WERI-Rb-1 (cell line): ENCODE measurements around the gene CFAP57.

Source experiments
- DNase-seq: peaks from one replicate; pipeline ENCODE4 v3.0.0-alpha.2; 2020
- H3K27ac ChIP-seq: fragments of 250-450 bp; sonication (Bioruptor Pico); 2 replicates; pipeline ENCODE4 v1.5.1; 2020; ENCODE audit warnings: mild to moderate bottlenecking, moderate library complexity
- H3K27me3 ChIP-seq: fragments of 250-450 bp; sonication (Bioruptor Pico); 2 replicates; pipeline ENCODE4 v1.5.1; 2021; ENCODE audit warnings: mild to moderate bottlenecking, low read depth, moderate library complexity; ENCODE audit not compliant: insufficient read depth, severe bottlenecking
- H3K36me3 ChIP-seq: fragments of 250-450 bp; sonication (Bioruptor Pico); 2 replicates; pipeline ENCODE4 v1.5.1; 2020; ENCODE audit warnings: mild to moderate bottlenecking, moderate library complexity
- H3K4me3 ChIP-seq: 2 replicates; pipeline ENCODE4 v1.5.1; 2011; ENCODE audit warnings: low read depth, mild to moderate bottlenecking, control low read depth, low read length
- H3K9me3 ChIP-seq: fragments of 250-450 bp; sonication (Bioruptor Pico); 2 replicates; pipeline ENCODE4 v1.5.1; 2021; ENCODE audit warnings: mild to moderate bottlenecking, moderate library complexity; ENCODE audit not compliant: severe bottlenecking
- TF ChIP-seq, protein P1 (sequence below): IDR thresholded peaks from 2 replicates; pipeline ENCODE4 v1.5.1; 2011; ENCODE audit warnings: low read depth, mild to moderate bottlenecking, control low read depth, inconsistent platforms, low read length

CFAP57 gene

DNA sequence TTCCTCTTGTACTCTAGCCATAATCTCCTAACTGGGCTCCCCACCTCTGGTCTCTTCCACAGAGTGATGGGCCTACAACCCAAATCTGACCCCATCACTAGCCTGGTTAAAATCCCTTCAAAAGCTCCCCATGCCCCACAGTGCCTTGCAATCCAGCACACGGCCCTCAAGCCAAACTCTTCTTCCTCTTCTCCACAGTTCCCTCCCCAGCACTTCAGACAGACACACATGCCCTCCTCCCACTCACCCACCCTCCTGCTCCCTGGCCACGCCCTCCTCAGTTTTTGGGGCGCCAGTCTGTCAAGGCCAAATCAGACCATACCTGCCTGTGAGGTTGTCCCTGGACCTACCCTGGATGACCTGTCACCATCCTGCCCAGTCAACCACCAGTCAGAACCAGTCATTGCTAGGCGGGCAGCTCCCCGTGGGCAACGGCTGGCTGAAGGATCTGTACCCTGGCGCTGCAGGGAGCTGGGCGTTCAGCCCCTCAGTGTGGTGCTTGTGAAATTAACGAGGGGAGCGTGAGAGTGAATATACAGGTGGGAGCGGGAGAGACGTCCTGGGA is 112.5 kb downstream of the CFAP57 start:
- H3K9me3 ChIP-seq: no peaks in the 10 kb centered on the region
- H3K36me3 ChIP-seq: no peaks in the 10 kb centered on the region
- TF ChIP-seq, protein P1, sequence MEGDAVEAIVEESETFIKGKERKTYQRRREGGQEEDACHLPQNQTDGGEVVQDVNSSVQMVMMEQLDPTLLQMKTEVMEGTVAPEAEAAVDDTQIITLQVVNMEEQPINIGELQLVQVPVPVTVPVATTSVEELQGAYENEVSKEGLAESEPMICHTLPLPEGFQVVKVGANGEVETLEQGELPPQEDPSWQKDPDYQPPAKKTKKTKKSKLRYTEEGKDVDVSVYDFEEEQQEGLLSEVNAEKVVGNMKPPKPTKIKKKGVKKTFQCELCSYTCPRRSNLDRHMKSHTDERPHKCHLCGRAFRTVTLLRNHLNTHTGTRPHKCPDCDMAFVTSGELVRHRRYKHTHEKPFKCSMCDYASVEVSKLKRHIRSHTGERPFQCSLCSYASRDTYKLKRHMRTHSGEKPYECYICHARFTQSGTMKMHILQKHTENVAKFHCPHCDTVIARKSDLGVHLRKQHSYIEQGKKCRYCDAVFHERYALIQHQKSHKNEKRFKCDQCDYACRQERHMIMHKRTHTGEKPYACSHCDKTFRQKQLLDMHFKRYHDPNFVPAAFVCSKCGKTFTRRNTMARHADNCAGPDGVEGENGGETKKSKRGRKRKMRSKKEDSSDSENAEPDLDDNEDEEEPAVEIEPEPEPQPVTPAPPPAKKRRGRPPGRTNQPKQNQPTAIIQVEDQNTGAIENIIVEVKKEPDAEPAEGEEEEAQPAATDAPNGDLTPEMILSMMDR: no peak
- no peaks in the 10 kb centered on the region for H3K27me3 ChIP-seq
- no peak overlapping the region for H3K4me3 ChIP-seq
- no peak overlapping the region for H3K27ac ChIP-seq
- DNase-seq: no peak

DNA sequence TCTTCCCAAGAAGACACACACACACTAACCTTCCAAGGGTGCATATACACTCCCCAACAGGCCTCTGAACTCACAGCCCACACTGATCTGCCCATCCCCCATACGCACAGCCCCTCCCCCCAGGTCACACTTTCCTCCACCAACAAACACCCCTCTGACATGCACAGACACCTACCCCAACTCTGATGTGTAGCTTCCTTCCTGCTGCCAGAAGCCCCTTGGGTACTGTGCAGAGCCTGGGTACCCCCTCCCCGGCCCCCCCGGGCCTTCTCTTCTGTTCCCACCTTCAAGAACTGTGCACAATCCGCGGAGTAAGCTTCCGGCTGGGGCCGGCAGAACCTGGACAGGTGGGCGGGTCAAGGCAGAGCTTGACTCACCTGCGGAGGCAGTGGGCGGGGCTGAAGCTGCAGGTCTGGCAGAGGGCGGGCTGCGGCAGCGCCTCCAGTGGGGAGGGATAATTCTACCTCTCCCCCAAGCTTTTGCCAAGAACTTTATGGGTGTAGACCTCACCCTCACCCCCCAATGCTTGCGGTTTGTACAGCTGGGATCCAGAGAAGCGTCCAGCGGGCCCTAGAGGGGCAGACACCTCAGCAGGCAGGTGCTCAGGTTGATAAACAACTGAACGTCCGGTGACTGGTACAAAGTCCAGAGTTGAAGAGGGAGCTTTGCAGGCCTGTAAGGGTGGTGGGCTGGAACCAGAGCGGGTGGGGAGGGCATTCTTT is 113.3 kb downstream of the CFAP57 start, which contains the start of gene C1orf210:
Gene C1orf210 (minus strand): TSS at position 313 of the 722 bp plus-strand sequence. CDS start 2,311 bp downstream, outside the sequence.
- TF ChIP-seq, protein P1: no peak
- H3K27ac ChIP-seq: no peak within 1 kb of the TSS
- H3K27me3 ChIP-seq: no peaks in the 10 kb centered on the region
- no peaks in the 10 kb centered on the region for H3K9me3 ChIP-seq
- DNase-seq: no peak
- no peak within 1 kb of the TSS for H3K4me3 ChIP-seq
- no peaks in the 10 kb centered on the region for H3K36me3 ChIP-seq

DNA sequence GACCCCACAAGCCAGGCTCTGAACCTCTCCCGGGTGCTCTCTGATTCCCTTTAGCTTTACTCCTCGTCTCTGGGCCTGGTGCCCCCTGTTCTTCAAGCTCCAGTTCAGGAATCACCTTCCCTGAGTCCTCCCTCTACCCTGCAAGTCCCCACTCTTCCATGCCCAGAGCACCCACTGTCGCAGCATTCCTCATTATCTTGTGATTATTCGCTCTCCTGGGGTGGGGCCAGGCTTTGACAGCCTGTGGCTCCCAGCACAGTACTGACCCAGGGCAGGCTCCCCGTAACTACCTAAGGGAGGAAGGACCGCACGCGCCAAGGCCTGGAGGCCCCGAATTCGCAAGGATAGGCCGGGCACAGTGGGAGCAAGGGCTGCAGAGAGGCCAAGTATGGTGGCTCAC is 114.0 kb downstream of the CFAP57 start:
- no peaks in the 10 kb centered on the region for H3K9me3 ChIP-seq
- no peak overlapping the region for H3K27ac ChIP-seq
- H3K36me3 ChIP-seq: no peaks in the 10 kb centered on the region
- H3K27me3 ChIP-seq: no peaks in the 10 kb centered on the region
- no peak for DNase-seq
- TF ChIP-seq, protein P1: no peak
- H3K4me3 ChIP-seq: no peak overlapping the region

DNA sequence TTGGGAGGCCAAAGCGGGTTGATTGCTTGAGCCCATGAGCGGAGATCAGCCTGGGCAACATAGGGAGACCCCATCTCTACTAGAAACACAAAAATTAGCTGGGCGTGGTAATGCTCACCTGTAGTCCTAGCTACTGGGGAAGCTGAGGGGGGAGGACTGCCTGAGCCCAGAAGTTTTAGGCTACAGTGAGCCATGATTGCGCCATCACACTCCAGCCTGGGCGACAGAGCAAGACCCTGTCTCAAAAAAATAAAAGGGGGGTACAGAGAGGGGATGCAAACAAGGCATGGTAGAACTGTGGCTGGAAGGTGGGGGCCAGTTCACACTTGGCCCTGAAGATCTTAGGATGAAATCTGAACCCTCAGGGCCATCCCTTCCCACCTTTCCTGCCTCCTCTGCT is 114.4 kb downstream of the CFAP57 start:
- TF ChIP-seq, protein P1: no peak
- Histone ChIP-seq H3K27me3 (no peaks in the 10 kb centered on the region), H3K27ac (no peak overlapping the region), H3K9me3 (no peaks in the 10 kb centered on the region), H3K36me3 (no peaks in the 10 kb centered on the region), H3K4me3 (no peak overlapping the region)
- no peak for DNase-seq

DNA sequence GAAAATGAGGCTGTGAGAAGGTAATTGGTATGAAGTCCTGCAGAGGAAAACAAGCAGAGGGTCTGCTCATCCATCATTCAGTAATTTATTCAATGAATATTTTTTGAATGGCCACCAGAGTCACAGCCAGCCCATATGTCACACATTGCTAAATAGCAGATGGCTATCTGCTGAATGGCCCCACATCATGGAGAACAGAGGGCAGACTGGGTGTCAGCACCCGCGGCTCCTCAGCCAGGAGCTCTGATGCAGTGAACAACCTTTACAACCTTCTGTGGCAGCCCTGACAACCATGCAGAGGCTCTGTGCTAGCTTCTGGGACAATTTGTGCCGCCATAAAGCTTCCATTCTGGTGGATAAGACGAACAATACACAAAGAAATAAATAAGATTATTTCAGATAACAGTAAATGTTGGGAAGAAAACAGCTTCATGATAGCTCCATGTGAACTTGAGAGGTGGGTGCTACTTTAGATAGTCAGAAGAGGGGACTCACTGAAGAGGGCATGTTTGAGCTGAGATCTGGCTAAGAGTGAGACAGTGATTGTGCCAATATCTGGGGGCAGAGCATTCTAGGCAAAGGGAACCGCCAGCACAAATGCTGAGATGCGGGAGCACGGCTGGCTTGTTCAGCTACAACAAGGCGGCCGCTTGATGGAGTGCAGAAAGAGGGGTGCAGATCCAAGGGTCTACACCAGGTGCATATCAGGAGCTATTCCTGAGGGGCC is 116.1 kb downstream of the CFAP57 start:
- TF ChIP-seq, protein P1: no peak
- H3K27me3 ChIP-seq: no peaks in the 10 kb centered on the region
- no peak for DNase-seq
- H3K9me3 ChIP-seq: no peaks in the 10 kb centered on the region
- no peak overlapping the region for H3K4me3 ChIP-seq
- H3K36me3 ChIP-seq: no peaks in the 10 kb centered on the region
- no peak overlapping the region for H3K27ac ChIP-seq
